HG02885 (cell line): ENCODE data around the gene KLF15.

Source experiments
- ATAC-seq: cut with Tn5 transposase; IDR thresholded peaks from one replicate; pipeline ENCODE4 v1.9.1; 2021; ENCODE audit warnings: mild to moderate bottlenecking; ENCODE audit not compliant: unreplicated experiment, poor library complexity

KLF15 gene

DNA sequence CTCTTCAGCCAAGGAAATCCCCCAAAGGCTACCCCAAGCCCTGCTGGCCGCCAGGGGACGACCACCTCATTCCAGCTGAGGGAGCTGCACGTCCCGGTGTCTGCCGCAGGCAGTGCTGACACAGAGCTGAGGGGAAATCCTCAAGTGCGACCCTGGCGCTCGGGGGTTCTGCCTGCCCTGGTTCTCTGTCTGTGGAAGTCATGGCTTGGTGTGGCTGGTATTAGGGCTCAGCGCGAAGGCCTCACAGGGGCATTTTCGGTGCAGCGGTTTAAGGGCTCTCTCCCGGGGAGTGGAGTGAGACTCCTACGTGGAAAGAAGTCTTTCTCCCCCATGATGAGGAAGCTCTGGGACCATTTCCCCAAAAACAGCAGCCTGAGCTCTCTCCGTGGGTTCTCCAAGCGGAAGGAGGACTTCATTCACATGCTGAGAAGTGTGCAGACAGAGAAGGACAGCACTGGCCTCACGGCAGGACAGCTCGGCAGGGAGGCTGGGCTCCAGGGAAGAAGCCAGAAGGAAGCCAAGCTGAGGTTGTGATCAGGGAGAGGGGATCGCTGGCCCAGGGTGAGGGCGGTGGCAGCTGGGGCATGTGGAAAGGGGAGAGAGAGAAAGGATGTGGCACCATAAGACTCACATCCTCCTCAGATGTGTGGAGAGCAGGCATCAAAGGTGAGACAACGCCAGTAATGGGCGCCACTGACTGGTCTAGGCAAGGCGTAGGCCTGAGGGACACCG lies 48.6 kb downstream of the KLF15 start:
- ATAC-seq: no peak

DNA sequence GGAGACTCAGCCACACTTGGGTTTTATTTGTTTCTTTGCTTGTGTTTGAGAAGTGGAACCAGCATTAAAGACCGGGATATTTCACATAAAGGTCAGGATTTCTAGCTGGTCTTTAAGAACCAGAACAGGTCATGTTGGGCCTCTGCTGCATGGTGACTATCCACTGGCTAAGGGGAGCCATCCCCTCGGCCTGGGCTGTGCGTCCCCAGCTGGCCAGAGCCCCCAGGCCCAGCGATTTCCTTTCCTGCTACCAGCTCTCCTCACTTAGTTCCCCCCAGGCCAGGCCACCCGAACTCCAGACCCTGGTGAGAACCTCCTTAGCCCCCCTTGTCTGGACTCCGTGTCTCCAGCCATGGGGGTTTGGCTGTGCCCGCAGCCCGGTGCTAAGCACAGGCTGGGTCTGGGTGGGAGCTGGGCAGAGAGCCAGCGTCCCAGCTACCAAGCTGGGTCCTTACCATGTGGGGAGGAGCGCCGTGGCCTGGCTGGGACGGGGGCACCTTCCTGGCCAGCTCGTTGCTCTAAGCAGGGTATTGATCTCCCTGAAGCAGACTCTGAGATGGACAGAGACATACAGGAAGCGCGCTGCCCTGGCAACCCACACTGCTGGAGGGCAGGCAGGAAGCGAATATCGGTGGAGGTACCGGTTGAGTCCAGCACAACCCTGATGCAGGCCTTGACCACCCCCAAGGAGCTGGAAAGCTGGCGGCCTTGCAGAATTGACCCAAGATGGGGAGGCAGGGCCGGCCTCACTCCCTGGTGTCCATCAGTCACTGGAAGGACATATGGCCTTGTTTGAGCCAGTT lies 49.4 kb downstream of the KLF15 start:
- no peak for ATAC-seq

DNA sequence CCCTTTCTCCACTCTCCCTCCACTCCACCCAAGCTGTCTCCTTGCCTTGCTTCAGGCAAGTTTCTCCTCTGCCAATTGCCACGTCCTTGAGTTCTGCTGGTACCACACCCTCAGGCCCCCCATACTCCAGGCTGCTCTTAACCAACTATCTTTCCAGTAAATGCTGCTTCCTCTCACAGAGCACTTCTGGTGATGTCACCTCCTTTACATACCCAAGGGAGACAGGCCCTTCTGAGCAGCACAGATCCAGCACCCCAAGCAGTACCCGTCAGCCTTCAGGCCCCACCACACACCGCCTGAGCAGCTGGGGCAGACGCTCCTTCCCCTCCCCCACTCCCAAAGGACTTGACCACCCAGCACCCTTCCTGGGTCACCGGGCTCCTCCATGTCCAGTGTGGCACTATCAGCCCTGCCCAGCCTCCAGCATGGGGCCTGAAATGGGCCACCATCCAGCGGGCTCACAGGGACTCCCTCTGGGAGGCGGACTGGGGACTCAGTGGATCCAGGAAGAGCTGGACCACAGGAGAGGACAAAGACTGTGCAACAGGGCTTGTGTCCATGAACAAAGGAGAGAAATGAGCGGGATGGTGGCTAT lies 50.2 kb downstream of the KLF15 start:
- ATAC-seq: no peak

- no peak for ATAC-seq
Observed at GRCh38 chr3:126306397-126306796, 50.8 kb downstream of the KLF15 start.

GRCh38 chr3:126305427-126305826 lies 51.8 kb downstream of the KLF15 start:
- ATAC-seq: no peak

- no peak for ATAC-seq
Observed at GRCh38 chr3:126304704-126305103, 52.5 kb downstream of the KLF15 start.

GRCh38 chr3:126304291-126304690 lies 52.9 kb downstream of the KLF15 start:
- ATAC-seq: no peak

DNA sequence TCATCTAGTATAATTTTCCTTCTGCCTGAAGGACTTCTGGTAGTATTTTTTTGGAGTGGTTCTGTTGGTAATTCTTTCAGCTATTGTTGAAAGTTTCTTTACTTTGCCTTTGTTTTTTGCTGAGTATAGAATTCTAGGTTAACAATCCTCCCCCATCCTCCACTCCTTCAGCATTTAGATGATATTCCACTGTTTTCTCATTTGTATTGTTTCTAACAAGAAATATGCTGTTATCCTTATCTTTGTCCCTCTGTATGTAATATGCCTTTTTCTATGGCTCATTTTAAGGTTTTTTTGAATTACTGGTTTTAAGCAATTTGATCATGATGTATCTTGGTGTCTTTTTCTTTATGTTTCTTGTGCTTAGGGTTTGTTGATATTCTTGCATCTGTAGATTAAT lies 53.9 kb downstream of the KLF15 start:
- ATAC-seq: no peak

DNA sequence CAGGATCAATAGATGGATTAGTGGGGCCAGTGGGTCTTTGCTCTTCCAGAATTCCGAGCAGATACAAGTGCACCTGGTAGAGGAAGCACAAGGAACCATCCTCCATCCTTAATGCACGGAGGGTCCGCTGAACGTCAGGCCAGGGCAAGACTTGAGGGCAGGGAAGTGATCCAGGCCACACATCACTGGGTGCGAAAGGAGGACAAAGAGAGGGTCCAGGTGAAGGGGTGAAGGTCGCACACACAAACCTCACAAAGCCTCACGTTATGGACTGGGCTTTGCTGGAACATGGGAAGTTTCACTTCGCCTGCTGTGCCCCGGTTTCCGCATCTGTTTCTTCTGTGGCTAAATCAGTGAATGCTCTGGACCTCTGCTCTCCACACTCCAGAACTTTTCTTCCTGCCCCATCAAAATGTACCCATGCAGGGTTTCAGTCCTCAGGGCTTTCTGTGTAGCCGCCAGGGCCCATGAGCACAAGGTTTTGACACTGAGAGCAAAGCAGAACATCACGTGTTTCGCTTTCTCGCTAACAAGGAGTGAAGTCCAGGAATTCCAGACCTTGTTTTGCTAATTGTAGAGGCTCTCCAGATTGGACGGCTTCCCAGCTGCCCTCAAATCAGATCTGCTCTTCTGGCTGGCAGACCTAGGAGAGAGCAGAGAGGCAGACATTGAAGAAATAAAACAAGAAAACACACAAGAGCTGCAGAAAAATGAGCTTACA lies 56.3 kb downstream of the KLF15 start:
- ATAC-seq: no peak

- ATAC-seq: no peak
Observed at GRCh38 chr3:126300001-126300760, 57.0 kb downstream of the KLF15 start.

DNA sequence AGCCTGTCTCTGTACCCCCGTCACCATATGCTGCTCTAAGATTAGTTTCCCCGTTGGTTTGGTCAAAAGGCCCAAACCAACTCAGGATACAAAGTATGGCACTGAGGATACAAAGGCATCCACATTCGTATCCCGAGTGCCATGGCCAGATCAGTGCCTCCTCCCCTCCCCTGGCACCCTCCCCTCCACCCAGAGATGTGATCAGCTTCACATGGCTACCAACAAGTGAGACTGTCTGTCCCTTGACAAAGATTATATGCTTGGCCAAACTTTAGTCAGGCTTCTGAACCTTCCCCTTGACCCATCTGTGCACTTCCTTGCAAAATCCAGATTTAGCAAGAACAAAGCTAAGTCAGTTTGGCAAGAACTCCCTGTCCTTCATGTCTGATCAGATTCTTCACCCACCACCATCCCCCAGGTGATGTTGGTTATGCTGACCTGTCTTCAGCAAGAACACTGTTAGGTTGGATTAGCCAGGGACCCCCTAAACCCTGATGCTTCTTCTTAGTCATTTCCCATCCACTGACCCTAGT lies 61.7 kb downstream of the KLF15 start:
- no peak for ATAC-seq

GRCh38 chr3:126294211-126294808 lies 62.9 kb downstream of the KLF15 start:
- no peak for ATAC-seq

DNA sequence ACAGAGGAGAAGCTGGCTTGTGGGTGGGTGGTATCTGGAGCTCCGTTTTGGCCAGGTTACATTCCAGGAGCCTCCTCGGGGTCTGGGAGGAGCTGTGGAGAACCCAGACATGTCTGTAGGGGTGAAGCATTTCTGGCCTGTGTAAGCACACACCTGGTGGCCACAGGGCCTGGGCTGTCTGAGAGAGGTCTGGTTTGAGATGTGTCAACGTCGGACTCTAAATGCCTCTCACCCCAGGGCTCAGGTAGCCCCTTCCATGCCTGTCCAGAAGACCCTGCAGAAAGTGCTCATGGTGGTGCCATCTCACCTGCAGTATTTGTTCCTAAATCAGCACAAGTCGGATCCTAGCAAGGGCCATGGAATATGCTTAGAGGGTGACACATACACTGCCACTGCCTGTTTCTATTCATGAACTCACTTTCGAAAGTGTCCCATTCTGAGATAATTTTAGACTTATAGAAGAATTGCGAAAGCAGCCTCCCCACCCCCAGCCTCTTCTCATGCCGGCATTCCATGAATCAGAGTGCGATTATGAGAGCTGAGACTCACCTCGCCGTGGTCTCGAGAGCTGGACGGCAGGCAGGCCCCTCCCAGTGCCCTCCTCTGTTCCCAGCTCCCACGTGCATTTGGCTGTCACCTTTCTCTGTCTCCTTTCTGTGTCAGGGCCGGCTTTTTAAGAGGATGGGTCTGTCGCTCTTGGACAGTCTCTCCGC lies 63.7 kb downstream of the KLF15 start:
- no peak for ATAC-seq
